GM10248 (cell line): Measurements from ENCODE around the gene TBC1D5.

Experiments
- CTCF ChIA-PET: fragments of 300-600 bp; sonication (Branson Sonifier 250); formaldehyde crosslinking; extraction: SDS; loops from one replicate; lab custom pipeline; 2021; ENCODE audit warnings: antibody characterized with exemption; lab: Yijun Ruan, JAX
- POLR2A ChIA-PET: fragments of 350-650 bp; sonication (Branson Sonifier 250); formaldehyde crosslinking; extraction: SDS; loops from one replicate; lab custom pipeline; 2020; ENCODE audit warnings: antibody characterized with exemption; lab: Yijun Ruan, JAX
- DNase-seq: peaks from one replicate; pipeline ENCODE4 v3.0.0; 2012; ENCODE audit errors: extremely low spot score
- CTCF ChIP-seq: IDR thresholded peaks from 2 replicates; pipeline ENCODE4 v1.5.1; 2012; ENCODE audit warnings: mild to moderate bottlenecking, low read depth; ENCODE audit errors: extremely low read depth, missing control alignments, control extremely low read depth

Gene TBC1D5

GRCh38 chr3:17122758-17123157, 619.7 kb downstream of the TBC1D5 start:
- ChIA-PET CTCF (interaction anchor here (1.0 to 1.7 kb wide), 4 partner anchors 9 to 33 kb away, joined by 3 to 4 read pairs (median 3); no protein-coding TSS in a partner anchor), POLR2A (no interaction called here)
- TF ChIP-seq CTCF: no peak
- no peak for DNase-seq

GRCh38 chr3:17121336-17121735, 621.1 kb downstream of the TBC1D5 start:
- no peak for TF ChIP-seq CTCF
- ChIA-PET POLR2A (no interaction called here), CTCF (no interaction called here)
- no peak for DNase-seq

GRCh38 chr3:17120115-17120514, 622.3 kb downstream of the TBC1D5 start:
- no peak for TF ChIP-seq CTCF
- ChIA-PET POLR2A (no interaction called here), CTCF (no interaction called here)
- DNase-seq: no peak

- CTCF ChIA-PET: no interaction called here
- no peak for DNase-seq
- POLR2A ChIA-PET: no interaction called here
- no peak for TF ChIP-seq CTCF
Measured at GRCh38 chr3:17119201-17120072, 623.0 kb downstream of the TBC1D5 start.

- ChIA-PET CTCF (no interaction called here), POLR2A (no interaction called here)
- no peak for TF ChIP-seq CTCF
- DNase-seq: no peak
Measured at GRCh38 chr3:17118771-17119170, 623.7 kb downstream of the TBC1D5 start.

GRCh38 chr3:17116007-17116600, 626.3 kb downstream of the TBC1D5 start:
- ChIA-PET CTCF (interaction anchor here (1.1 kb wide), 1 partner anchor 16 kb away, joined by 3 read pairs; no protein-coding TSS in a partner anchor), POLR2A (no interaction called here)
- no peak for DNase-seq
- TF ChIP-seq CTCF: no peak
